ENCODE results near the gene KLHL25.

Gene KLHL25

DNA sequence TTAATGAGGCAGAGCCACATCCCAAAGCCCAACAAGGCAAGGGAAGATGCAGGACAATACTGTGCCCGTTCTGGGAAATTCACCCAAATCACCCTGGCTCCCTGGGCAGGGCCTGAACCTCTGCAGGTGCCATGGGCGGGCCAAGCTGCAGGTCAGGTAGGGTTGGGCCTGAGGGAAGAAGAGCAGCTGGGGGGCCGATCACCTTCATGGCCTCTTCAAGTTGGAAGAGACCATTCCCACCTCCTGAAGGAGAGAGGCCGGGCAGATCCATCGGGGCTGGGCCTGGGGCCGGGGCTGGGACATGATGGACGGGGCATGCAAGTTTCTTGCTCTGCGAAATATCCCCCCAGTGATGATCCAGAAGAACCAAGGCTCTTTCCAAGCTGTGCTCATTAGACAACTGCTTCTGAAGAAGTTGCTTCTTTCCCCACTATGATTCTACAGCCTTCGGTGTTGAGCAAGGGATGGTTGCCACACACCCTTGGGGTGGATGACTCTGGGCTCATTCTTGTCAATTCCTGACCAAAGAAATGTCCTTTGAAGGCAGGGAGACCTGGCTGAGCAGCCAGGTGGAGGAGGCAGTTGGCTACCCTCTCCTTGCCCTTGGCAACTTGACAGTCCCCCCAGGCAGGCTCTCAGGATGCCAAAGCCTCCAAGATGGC lies 38.2 kb downstream of the KLHL25 start:
- H2AFZ ChIP-seq: no peak overlapping the region
- TF ChIP-seq, protein P1, sequence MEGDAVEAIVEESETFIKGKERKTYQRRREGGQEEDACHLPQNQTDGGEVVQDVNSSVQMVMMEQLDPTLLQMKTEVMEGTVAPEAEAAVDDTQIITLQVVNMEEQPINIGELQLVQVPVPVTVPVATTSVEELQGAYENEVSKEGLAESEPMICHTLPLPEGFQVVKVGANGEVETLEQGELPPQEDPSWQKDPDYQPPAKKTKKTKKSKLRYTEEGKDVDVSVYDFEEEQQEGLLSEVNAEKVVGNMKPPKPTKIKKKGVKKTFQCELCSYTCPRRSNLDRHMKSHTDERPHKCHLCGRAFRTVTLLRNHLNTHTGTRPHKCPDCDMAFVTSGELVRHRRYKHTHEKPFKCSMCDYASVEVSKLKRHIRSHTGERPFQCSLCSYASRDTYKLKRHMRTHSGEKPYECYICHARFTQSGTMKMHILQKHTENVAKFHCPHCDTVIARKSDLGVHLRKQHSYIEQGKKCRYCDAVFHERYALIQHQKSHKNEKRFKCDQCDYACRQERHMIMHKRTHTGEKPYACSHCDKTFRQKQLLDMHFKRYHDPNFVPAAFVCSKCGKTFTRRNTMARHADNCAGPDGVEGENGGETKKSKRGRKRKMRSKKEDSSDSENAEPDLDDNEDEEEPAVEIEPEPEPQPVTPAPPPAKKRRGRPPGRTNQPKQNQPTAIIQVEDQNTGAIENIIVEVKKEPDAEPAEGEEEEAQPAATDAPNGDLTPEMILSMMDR (IDR thresholded peaks at IDR 0.05): no peak
- no peak overlapping the region for H3K27ac ChIP-seq

DNA sequence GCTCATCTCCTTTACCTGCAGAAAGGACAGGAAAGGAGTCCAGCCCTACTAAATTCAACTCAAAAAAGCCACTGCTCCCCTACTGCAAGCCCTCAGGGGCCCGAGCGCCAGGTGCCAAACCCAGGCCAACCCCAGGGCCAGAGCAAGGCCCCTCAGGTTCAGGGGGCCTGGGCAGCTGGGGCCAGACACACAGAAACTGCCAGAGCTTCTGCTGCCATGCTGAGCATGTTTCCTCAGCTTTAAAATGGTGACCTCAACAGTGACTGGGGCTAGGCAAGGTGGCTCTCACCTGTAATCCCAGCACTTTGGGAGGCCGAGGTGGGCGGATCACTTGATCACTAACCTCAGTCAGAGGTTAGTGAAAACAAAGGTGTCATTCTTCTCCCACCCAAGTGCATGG lies 38.8 kb downstream of the KLHL25 start:
- no peaks in the 10 kb centered on the region for H3K36me3 ChIP-seq (ENCODE audit: control insufficient read depth, insufficient read depth, low read length)
- no peak overlapping the region for H3K27ac ChIP-seq
- H3K9me3 ChIP-seq (ENCODE audit: control insufficient read depth, low read length): no peaks in the 10 kb centered on the region
- no peaks in the 10 kb centered on the region for H3K79me2 ChIP-seq
- H2AFZ ChIP-seq: no peak overlapping the region
- no peaks in the 10 kb centered on the region for H3K27me3 ChIP-seq (ENCODE audit: control insufficient read depth, insufficient read depth, low read length)
- no peaks in the 10 kb centered on the region for H3K4me1 ChIP-seq
- H3K4me2 ChIP-seq (ENCODE audit: low read length): no peak overlapping the region
- H3K9ac ChIP-seq: no peak overlapping the region
- TF ChIP-seq, protein P1 (IDR thresholded peaks at IDR 0.05): no peak
- no peak overlapping the region for H3K4me3 ChIP-seq (ENCODE audit: low read depth, low read length)

More for the DNA sequence above, 38.2 kb downstream of the KLHL25 start:
- no peaks in the 10 kb centered on the region for H3K79me2 ChIP-seq
- H3K9ac ChIP-seq: no peak overlapping the region
- no peak overlapping the region for H3K4me2 ChIP-seq (ENCODE audit: low read length)
- H3K9me3 ChIP-seq (ENCODE audit: control insufficient read depth, low read length): no peaks in the 10 kb centered on the region
- no peaks in the 10 kb centered on the region for H3K27me3 ChIP-seq (ENCODE audit: control insufficient read depth, insufficient read depth, low read length)
- H3K4me1 ChIP-seq: no peaks in the 10 kb centered on the region
- H3K36me3 ChIP-seq (ENCODE audit: control insufficient read depth, insufficient read depth, low read length): no peaks in the 10 kb centered on the region
- H3K4me3 ChIP-seq (ENCODE audit: low read depth, low read length): no peak overlapping the region

DNA sequence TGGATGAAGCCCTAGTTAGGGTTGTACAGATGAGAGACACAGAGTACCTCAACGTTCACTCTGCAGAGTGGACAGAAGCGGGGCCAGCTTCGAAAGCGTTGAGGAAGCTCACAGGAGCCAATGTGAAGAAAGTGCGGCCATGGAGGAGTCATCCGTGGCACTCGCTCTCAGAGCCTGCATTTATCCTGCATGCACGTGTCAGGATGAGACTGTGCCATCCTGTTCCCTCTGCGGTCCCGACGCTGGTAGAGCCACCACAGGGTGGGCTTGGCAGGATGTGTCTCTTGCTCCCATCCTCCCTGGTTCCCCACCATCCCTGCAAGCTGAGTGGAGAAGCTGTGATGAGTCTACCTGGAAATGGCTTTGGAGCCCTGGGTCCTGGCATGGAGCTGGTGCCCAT lies 39.3 kb downstream of the KLHL25 start:
- no peaks in the 10 kb centered on the region for H3K9me3 ChIP-seq (ENCODE audit: control insufficient read depth, low read length)
- TF ChIP-seq, protein P1 (IDR thresholded peaks at IDR 0.05): no peak
- no peaks in the 10 kb centered on the region for H3K4me1 ChIP-seq
- no peak overlapping the region for H3K4me3 ChIP-seq (ENCODE audit: low read depth, low read length)
- no peaks in the 10 kb centered on the region for H3K27me3 ChIP-seq (ENCODE audit: control insufficient read depth, insufficient read depth, low read length)
- H3K79me2 ChIP-seq: no peaks in the 10 kb centered on the region
- no peak overlapping the region for H3K27ac ChIP-seq
- H3K9ac ChIP-seq: no peak overlapping the region
- H3K4me2 ChIP-seq (ENCODE audit: low read length): no peak overlapping the region
- no peaks in the 10 kb centered on the region for H3K36me3 ChIP-seq (ENCODE audit: control insufficient read depth, insufficient read depth, low read length)
- no peak overlapping the region for H2AFZ ChIP-seq

DNA sequence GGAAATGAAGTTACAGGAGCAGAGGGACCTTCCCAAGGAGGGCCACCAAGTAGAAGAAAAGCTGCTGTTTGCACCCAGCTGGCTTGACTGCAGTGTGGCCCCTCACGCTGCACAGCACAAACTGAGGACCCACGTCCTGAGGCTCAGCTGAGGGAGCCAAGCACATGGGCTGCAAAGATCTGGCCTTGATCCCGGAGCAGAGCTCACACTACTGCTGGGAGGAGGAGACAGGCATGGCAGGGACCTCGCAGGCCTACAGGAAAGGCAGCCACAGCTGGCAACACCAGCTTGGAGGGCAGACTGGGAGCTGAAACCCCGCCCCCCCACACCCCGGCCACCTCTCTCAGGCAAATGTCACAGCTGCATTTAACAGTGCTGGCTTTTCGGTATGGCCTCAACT lies 39.7 kb downstream of the KLHL25 start:
- Histone ChIP-seq H3K9me3 (ENCODE audit: control insufficient read depth, low read length) (no peaks in the 10 kb centered on the region), H3K27me3 (ENCODE audit: control insufficient read depth, insufficient read depth, low read length) (no peaks in the 10 kb centered on the region), H3K9ac (no peak overlapping the region), H3K4me1 (no peaks in the 10 kb centered on the region), H3K4me3 (ENCODE audit: low read depth, low read length) (no peak overlapping the region), H3K79me2 (no peaks in the 10 kb centered on the region), H3K36me3 (ENCODE audit: control insufficient read depth, insufficient read depth, low read length) (no peaks in the 10 kb centered on the region), H2AFZ (no peak overlapping the region), H3K4me2 (ENCODE audit: low read length) (no peak overlapping the region), H3K27ac (no peak overlapping the region)
- TF ChIP-seq, protein P1 (IDR thresholded peaks at IDR 0.05): no peak

DNA sequence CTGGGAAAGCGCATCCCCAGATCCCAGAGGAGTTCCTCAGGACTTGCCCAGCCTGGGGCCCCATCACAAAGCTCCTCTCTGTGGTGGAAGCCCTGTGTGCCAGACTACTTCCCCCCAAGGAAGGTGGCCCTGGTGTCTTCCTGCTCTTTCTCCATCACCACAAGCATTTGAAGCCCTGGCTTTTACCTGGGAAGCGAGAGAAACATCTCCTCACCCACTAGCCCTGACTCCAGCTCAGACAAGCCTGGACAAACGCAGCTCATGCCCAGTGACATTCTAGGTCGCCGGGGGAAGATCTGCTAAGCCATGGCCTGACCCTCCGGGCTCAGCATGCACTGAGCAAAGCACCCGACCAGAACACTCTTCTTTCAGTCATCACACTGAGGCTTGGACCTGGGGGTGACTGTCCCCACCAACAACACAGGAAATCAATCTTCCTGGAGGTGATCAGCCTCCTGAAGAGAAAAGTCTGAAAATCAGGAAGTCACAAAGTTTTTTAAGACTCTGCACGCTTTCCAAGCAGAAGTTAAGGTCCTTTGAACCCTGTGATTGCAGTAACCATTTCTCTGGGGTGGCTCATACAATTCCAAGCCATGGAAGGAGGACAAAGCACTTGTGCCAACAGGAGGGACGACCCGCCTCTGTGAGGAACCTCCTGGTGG lies 40.8 kb downstream of the KLHL25 start:
- Histone ChIP-seq H3K27me3 (ENCODE audit: control insufficient read depth, insufficient read depth, low read length) (no peaks in the 10 kb centered on the region), H3K9me3 (ENCODE audit: control insufficient read depth, low read length) (no peaks in the 10 kb centered on the region), H3K4me3 (ENCODE audit: low read depth, low read length) (no peak overlapping the region), H3K4me2 (ENCODE audit: low read length) (no peak overlapping the region), H3K36me3 (ENCODE audit: control insufficient read depth, insufficient read depth, low read length) (no peaks in the 10 kb centered on the region), H3K27ac (no peak overlapping the region), H3K4me1 (no peaks in the 10 kb centered on the region), H2AFZ (no peak overlapping the region), H3K79me2 (no peaks in the 10 kb centered on the region), H3K9ac (no peak overlapping the region)
- TF ChIP-seq, protein P1 (IDR thresholded peaks at IDR 0.05): no peak
